Lower lobe of right lung (tissue), 2 donors: ENCODE measurements around the gene FAM53B. TPM values are rescaled to one million over a fixed set of nuclear protein-coding genes. Genes with fewer than 3 reads are reported as not detected.

Source experiments
- ATAC-seq, 2 donors: fragments of 200-7000 bp; cut with Tn5 transposase; one replicate each; pipeline ENCODE4 v1.9.1; 2020 to 2022; ENCODE audit warnings: mild to moderate bottlenecking in 2 of 2, moderate library complexity in 2 of 2
- DNase-seq: peaks from one replicate; pipeline ENCODE4 v3.0.0-alpha.2; 2020
- H3K27ac ChIP-seq: fragments of 200-600 bp; one replicate; pipeline ENCODE4 v1.8.0; 2022
- H3K27me3 ChIP-seq: fragments of 200-600 bp; one replicate; pipeline ENCODE4 v1.8.0; 2022; ENCODE audit warnings: low read depth
- H3K36me3 ChIP-seq: fragments of 200-600 bp; one replicate; pipeline ENCODE4 v1.8.0; 2022; ENCODE audit warnings: mild to moderate bottlenecking
- H3K4me1 ChIP-seq: fragments of 200-600 bp; one replicate; pipeline ENCODE4 v1.8.0; 2022
- H3K4me3 ChIP-seq: fragments of 200-600 bp; one replicate; pipeline ENCODE4 v1.8.0; 2022; ENCODE audit warnings: mild to moderate bottlenecking
- H3K9me3 ChIP-seq: fragments of 200-600 bp; one replicate; pipeline ENCODE4 v1.8.0; 2022
- intact Hi-C: fragments of 100-400 bp; cut with DNase I; formaldehyde crosslinking; loops from one replicate; pipeline ENCODE4 v1.11.0; 2022
- total RNA-seq: library from RNA; stranded (reverse); fragmentation: NEBNext Ultra II Directional; extraction: Animal tissue kit (Norgen Biotek cat#: 25700); gene quantifications from one replicate; pipeline ENCODE4 v1.2.1, GENCODE V29; 2021
- TF ChIP-seq, protein P1 (sequence below): fragments of 200-600 bp; IDR thresholded peaks from one replicate; pipeline ENCODE4 v1.8.0; 2022; ENCODE audit warnings: antibody characterized with exemption, mild to moderate bottlenecking
- donor health status: DM: no; HTN: yes; CAD: no; lungs with severe emphysema.

FAM53B gene
- total RNA-seq, 1 donor from 2014 or later: 40.7 TPM

DNA sequence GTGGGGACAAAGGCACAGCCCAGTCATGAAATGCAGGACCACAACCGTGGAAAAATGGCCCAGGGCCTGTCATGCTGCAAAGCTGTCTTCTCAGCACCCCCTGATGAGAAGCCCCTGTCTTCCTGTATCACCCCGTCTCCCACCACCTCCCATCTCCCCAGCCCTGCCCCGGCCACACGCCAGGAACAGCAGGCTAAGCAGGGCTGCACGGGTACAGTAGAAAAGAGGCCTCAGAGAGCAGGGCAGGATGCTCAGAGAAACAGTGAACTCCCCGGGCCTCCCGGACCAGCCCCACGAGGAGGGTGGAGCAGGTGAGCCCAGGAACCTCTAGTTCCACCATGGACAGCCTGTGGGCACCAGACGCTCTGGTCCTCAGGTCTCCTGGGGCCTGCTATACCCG, 77.7 kb downstream of the FAM53B start:
- Histone ChIP-seq H3K4me1 (peaks cover 57% of the 10 kb centered on the region), H3K4me3 (no peak overlapping the region), H3K36me3 (peaks cover 8% of the 10 kb centered on the region), H3K27me3 (no peaks in the 10 kb centered on the region), H3K27ac (no peak overlapping the region), H3K9me3 (no peaks in the 10 kb centered on the region)
- intact Hi-C loops: no loop called here
- TF ChIP-seq, protein P1, sequence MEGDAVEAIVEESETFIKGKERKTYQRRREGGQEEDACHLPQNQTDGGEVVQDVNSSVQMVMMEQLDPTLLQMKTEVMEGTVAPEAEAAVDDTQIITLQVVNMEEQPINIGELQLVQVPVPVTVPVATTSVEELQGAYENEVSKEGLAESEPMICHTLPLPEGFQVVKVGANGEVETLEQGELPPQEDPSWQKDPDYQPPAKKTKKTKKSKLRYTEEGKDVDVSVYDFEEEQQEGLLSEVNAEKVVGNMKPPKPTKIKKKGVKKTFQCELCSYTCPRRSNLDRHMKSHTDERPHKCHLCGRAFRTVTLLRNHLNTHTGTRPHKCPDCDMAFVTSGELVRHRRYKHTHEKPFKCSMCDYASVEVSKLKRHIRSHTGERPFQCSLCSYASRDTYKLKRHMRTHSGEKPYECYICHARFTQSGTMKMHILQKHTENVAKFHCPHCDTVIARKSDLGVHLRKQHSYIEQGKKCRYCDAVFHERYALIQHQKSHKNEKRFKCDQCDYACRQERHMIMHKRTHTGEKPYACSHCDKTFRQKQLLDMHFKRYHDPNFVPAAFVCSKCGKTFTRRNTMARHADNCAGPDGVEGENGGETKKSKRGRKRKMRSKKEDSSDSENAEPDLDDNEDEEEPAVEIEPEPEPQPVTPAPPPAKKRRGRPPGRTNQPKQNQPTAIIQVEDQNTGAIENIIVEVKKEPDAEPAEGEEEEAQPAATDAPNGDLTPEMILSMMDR: no peak
- DNase-seq: peak; percentile 35
- ATAC-seq: no peak

DNA sequence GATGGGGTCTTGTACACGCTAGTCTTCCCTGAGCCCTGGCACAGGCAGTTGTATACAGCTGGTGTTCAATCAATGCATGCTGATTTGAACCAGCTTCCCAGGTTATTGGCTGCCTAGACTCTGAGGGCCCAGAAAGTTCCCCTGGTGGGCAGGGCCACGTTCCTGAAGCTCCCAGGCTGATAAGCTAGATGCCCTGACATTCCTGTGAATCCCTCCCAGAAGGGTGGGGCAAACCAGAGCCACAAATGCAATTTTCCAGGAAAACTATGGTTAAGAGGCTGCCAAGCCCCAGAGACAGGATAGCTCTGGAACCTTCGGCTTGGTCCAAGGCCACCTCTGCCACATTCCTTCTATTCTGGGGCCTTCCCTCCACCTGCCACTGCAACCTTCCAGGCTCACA, 78.2 kb downstream of the FAM53B start:
- ATAC-seq (no peak), DNase-seq (no peak)
- Histone ChIP-seq H3K27ac (no peak overlapping the region), H3K36me3 (peaks cover 8% of the 10 kb centered on the region), H3K9me3 (no peaks in the 10 kb centered on the region), H3K4me1 (peaks cover 51% of the 10 kb centered on the region), H3K27me3 (no peaks in the 10 kb centered on the region), H3K4me3 (no peak overlapping the region)
- TF ChIP-seq, protein P1: no peak
- intact Hi-C loops: no loop called here

DNA sequence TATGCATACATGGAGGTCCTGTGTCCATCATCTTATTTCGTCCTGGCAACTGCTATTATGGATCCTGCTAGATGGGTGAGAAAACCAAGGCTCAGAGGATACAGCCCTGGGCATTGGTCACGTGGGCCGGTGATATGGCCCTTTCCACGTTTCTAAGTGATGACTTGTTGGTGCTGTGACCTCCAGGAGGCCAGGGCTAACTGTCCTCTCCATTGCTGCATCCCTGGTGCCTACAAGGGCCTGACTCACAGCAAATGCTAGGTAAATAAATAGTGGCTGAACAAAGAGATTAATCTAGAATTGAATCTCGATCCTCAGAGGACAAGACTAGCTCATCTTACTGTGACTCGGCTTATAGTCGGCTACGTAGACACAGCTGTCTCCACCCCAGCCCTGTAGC, 78.6 kb downstream of the FAM53B start:
- TF ChIP-seq, protein P1: no peak
- Histone ChIP-seq H3K27me3 (no peaks in the 10 kb centered on the region), H3K27ac (no peak overlapping the region), H3K4me1 (peaks cover 51% of the 10 kb centered on the region), H3K4me3 (no peak overlapping the region), H3K36me3 (peaks cover 8% of the 10 kb centered on the region), H3K9me3 (no peaks in the 10 kb centered on the region)
- ATAC-seq (no peak), DNase-seq (no peak)
- intact Hi-C loops: no loop called here

DNA sequence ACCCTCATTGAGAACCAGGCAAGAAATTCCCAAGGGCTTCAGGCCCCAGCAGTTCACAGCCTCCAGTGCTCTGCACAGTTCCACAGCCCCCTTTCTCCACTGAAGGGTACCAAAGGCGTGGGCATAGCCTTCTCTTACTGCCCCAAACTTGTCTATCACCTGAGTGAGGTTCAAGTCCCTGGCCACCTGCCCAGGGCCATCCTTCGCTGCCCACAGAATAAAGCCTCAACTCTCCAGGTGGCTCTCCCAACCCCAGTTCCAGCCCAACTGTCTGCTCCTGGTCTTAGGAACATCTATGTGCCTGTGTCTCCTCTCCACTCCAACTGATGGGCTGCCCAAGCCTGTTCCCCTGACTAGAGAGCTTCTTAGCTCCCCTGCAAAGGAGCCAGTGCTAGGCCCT, 79.1 kb downstream of the FAM53B start:
- TF ChIP-seq, protein P1: no peak
- Histone ChIP-seq H3K27me3 (no peaks in the 10 kb centered on the region), H3K4me1 (peaks cover 51% of the 10 kb centered on the region), H3K4me3 (no peak overlapping the region), H3K27ac (peak overlapping the region; percentile 11), H3K36me3 (peaks cover 8% of the 10 kb centered on the region), H3K9me3 (no peaks in the 10 kb centered on the region)
- ATAC-seq (no peak), DNase-seq (no peak)
- intact Hi-C loops: no loop called here

DNA sequence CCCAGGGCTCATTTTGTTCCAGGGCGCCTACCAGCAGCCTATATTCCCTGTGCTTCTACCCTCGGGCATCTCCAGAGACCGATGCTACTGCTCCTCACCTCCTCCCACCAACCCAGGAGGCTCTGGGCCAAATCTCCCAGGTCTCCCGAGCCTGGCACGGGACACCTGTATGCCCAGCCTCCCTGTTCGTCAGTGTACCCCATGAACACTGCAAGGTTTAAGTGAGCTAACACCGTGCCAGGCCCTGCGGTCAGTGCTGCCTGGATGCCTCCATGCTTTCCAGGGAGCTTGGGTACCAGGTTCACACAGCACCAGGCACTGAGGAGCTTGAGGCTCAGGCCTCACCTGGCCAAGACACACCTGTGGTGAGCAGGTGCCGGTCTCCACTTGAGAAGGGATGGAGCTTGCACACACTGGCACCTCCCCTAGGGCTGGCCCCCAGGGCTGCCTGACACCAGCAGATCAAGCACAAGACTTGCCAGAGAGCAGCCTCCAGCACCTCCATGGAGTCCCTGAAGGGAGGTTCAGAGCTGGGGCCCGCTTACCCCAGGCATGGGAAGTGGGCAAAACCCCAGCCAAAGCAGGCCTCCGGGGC, 80.3 kb downstream of the FAM53B start:
- H3K36me3 ChIP-seq: peaks cover 8% of the 10 kb centered on the region
- no peak overlapping the region for H3K27ac ChIP-seq
- TF ChIP-seq, protein P1: no peak
- H3K4me3 ChIP-seq: no peak overlapping the region
- H3K9me3 ChIP-seq: no peaks in the 10 kb centered on the region
- intact Hi-C loops: no loop called here
- no peaks in the 10 kb centered on the region for H3K27me3 ChIP-seq
- H3K4me1 ChIP-seq: peaks cover 51% of the 10 kb centered on the region
- DNase-seq: no peak
- ATAC-seq: no peak
